CD4-positive, alpha-beta T cell treated with Interleukin-4 for 4 hours (primary cell): ENCODE measurements around the gene ARFRP1.

Experiments
- DNase-seq: peaks from one replicate; pipeline ENCODE4 v3.0.0-alpha.2; 2020

Gene ARFRP1

GRCh38 chr20:63690003-63690897 lies 17.5 kb downstream of the ARFRP1 start:
- no peak for DNase-seq

- no peak for DNase-seq
Observed at GRCh38 chr20:63689046-63690002, 18.5 kb downstream of the ARFRP1 start.

- DNase-seq, result no peak
Observed at GRCh38 chr20:63688228-63689045, 19.3 kb downstream of the ARFRP1 start.

DNA sequence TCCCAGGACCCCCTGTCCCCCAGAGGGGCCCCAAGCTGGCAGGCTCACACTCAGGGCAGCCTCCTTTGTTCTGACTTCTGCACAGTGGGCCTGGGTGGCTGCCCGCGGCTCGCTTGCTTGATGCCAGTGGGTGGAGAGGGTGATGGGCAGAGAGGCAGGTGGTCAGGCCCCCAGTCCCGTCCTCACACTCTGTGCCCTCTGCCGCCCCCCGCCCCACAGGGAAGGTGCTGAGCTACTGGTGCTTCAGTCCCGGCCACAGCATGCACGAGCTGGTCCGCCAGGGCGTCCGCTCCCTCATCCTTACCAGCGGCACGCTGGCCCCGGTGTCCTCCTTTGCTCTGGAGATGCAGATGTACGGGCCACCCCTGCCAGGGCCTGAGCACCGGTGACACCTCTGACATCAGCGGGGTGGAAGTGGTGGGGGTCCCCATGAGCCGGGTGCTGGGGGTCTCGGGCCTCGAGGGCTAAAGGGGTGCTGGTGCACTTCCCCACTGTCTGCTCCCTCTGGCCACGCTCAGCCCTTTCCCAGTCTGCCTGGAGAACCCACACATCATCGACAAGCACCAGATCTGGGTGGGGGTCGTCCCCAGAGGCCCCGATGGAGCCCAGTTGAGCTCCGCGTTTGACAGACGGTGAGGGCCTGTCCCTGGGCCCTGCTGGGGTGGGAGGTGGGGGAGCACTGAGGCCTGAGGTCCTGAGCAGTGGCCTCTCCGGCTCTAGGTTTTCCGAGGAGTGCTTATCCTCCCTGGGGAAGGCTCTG lies 20.2 kb downstream of the ARFRP1 start:
- DNase-seq, result no peak

DNA sequence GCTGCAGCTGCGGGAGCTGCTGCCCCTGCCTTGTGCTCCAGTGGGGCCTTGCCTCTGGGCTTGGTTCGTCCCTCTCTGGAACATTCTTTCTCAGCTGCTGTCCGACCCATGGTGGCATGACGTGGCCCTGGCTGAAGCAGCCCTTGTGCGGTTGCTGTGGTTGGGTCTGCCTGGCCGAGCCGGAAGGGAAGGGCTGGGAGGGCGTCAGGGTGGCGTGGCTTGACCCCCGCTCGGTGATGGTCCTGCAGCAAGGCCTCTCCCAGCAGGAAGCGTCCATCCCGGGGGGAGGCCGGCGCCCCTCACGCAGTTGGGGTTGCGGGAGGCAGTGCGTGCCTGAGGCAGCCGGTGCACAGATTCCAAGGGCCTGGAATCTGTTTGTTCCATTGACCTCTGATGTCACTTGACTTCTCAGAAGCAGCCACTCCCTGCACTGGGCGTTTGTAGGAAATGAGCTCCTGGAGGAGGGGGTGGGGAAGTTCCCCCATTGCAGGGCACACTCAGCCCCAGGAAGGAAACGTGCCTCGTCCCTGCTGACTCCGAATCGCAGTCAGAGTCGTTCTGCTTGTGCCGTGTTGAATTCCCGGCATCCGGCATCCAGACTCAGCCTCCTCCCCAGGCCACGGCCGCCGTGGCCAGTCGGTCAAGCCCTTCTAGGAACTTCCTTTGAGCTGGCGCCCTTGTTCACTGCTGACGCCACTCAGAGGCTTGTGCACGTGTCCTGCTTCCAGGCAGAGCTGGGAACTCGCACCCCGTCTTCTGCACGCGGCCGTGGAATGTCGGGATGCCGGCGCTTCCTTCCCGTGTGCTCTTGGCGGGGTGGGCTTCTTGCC lies 21.1 kb downstream of the ARFRP1 start:
- DNase-seq, result peak; percentile 32

DNA sequence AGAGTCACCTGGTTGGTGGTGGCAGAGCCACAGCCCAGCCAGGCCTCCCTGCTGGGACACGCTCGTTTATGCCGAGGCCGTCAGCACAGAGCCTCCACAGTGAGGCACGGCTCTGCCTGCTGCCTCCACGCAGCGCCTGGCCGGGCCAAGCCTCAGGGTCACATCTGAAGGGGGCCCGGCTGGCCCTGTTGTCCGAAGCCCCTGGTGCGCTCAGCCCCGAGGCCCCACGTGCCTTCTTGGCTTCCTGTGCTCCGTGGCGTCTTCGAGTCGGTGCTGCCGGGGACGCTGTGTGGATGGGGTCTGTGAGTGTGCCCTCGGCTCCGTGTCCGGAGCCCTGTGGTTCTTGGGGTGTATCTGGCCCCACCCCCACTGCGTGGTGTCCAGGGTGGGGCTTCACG lies 21.7 kb downstream of the ARFRP1 start:
- DNase-seq, result no peak

GRCh38 chr20:63685269-63686026 lies 22.3 kb downstream of the ARFRP1 start:
- no peak for DNase-seq

GRCh38 chr20:63682384-63683139 lies 25.2 kb downstream of the ARFRP1 start:
- no peak for DNase-seq

- DNase-seq, result no peak
Observed at GRCh38 chr20:63681609-63682142, 26.1 kb downstream of the ARFRP1 start.

DNA sequence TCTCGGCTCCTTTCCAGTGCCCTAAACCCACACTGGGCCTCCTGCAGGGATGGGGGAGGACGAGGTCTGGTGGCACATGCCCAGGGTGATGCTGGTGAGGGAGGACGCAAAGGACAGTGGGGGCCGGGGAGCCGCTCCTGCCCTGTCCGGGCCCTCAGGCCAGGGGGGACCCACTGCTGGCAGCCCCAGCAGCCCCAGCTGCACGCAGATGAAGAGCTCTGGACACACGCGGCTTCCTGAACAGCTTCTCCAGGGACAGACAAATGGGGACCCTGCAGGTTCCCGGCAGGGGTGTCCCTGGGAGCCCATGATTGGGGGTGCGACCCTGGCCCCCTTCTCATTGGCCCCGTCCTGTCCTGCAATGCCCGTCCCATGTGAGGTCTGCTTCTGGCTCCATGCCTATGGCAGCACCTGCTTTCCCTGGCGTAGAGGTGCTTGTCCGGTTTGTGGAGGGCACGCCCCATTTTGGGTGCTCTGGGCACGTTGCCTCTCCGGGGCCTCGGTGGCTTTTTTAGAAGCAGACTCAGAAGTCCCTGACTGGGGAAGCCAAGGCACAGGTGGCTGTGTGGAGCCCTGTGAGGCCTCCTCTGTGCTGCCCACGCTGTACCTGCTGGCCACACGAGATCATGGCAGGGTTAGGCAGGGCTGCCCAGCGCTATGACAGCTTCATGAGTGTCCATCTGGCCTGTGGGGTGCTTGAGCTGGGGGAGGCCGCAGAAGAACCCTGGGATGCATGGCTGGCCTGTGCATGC lies 26.7 kb downstream of the ARFRP1 start:
- DNase-seq, result no peak

GRCh38 chr20:63680427-63680826 lies 27.3 kb downstream of the ARFRP1 start:
- no peak for DNase-seq

DNA sequence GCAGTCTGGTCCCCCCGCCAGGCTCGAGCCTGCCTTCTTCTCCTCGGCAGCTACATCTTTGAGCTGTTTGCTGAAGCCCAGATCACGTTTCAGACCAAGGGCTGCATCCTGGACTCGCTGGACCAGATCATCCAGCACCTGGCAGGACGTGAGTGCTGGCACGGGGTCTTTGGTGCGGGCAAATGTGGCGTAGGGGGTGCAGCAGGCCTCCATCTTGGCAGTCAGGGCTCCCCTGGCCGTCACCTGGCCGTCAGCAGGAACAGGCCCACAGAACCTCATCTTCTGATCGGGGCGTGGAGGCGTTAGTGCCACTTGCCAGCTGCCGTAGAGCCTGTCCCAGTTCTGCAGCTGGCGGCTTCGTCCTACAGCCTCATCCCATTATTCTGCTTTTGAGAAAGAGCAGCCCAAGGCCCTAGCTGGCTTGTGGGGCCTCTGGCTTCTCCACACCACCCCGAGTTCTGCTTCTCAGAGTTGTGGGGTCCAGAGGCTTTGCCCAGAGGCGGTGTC lies 27.9 kb downstream of the ARFRP1 start:
- DNase-seq, result no peak

DNA sequence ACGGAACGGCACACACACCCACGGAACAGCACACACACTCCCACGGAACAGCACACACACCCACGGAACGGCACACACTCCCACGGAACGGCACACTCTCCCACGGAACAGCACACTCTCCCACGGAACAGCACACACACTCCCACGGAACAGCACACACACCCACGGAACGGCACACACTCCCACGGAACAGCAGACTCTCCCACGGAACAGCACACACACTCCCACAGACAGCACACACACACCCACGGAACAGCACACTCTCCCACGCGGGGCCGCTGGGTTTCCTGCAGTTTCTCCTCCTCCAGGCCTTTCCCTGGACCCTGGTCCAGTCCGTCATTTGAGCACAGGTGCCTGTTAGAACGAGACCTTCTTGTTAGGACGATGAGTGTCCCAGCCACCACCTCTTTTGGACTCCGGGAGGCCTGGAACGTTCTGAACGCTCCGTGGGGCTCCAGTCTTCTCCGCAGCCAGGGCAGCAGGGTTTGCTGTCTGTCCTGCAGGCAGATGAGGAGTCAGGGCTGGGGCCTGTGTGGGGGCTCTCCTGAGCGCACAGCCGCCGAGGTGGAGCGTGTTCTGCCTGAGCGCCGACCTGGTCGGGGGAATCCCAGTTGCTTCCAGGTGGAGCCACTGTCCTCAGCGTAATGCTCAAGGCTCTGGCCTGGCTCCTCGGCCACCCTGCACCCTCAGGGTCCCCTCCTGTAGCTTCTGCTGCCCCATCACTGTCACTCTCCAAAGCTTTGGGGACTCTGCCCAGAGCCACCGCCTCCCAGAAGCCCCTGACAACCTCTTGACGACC lies 28.9 kb downstream of the ARFRP1 start:
- no peak for DNase-seq

- DNase-seq, result no peak
Observed at GRCh38 chr20:63678071-63678470, 29.7 kb downstream of the ARFRP1 start.

GRCh38 chr20:63675681-63676368 lies 32.0 kb downstream of the ARFRP1 start:
- no peak for DNase-seq

DNA sequence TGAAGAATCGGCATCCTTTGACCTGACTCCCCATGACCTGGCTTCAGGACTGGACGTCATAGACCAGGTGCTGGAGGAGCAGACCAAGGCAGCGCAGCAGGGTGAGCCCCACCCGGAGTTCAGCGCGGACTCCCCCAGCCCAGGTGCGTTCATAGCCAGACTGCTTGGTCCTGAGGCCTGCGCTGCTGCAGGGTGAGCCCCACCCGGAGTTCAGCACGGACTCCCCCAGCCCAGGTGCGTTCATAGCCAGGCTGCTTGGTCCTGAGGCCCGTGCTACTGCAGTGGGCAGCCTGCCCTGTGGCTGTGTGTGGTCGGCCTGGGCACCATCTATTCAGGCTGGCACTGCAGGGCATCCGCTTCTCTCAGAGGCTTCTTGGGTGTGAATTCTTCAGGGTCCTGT lies 33.8 kb downstream of the ARFRP1 start:
- DNase-seq, result no peak

- DNase-seq, result no peak
Observed at GRCh38 chr20:63672666-63673065, 35.1 kb downstream of the ARFRP1 start.
